Transverse colon (tissue), 4 donors: ENCODE measurements around the gene PRAC1. TPM values are rescaled to one million over a fixed set of nuclear protein-coding genes. Genes with fewer than 3 reads are reported as not detected.

Experiments used
- DNase-seq: peaks from one replicate; pipeline ENCODE4 v3.0.0-alpha.2; 2019
- H3K27ac ChIP-seq, 4 donors: fragments of 200-600 bp; sonication (generic); 2 replicates each; pipeline ENCODE4 v1.5.1; 2016 to 2018; ENCODE audit warnings: inconsistent platforms in 4 of 4
- H3K27me3 ChIP-seq: fragments of 200-600 bp; sonication (generic); 2 replicates; pipeline ENCODE4 v1.5.1; 2017; ENCODE audit warnings: inconsistent platforms
- H3K36me3 ChIP-seq, 4 donors: fragments of 200-600 bp; sonication (generic); 2 replicates each; pipeline ENCODE4 v1.5.1; 2017 to 2019; ENCODE audit warnings: inconsistent platforms in 4 of 4
- H3K4me1 ChIP-seq, 4 donors: fragments of 200-600 bp; sonication (generic); 2 replicates each; pipeline ENCODE4 v1.5.1; 2017 to 2020; ENCODE audit warnings: inconsistent platforms in 4 of 4
- H3K4me3 ChIP-seq, 4 donors: fragments of 200-600 bp; sonication (generic); 1 replicate in 1 of 4; 2 replicates in 3 of 4; pipeline versions ENCODE4 v1.5.1 to v1.6.1; 2017 to 2019; ENCODE audit warnings: inconsistent platforms in 4 of 4
- H3K9me3 ChIP-seq, 2 donors: fragments of 200-600 bp; sonication (generic); 2 replicates each; pipeline ENCODE4 v1.5.1; 2017 to 2019; ENCODE audit warnings: inconsistent platforms in 2 of 2
- CTCF ChIP-seq, 5 experiments: fragments of 200-600 bp in 3 of 5; fragments of 450-650 bp in 2 of 5; sonication (generic) in 3 of 5; IDR thresholded peaks; 1 replicate in 2 of 5; 2 replicates in 3 of 5; pipeline ENCODE4 v1.5.1; 2016 to 2017; ENCODE audit warnings: antibody characterized with exemption in 5 of 5, inconsistent platforms in 3 of 5, mild to moderate bottlenecking in 2 of 5, moderate library complexity in 1 of 5
- EP300 ChIP-seq: sonication (generic); formaldehyde crosslinking; IDR thresholded peaks from one replicate; pipeline ENCODE4 v1.6.1; 2017; ENCODE audit warnings: antibody characterized with exemption, low read depth
- POLR2A ChIP-seq: fragments of 450-650 bp; IDR thresholded peaks from one replicate; pipeline ENCODE4 v1.6.1; 2016; ENCODE audit warnings: antibody characterized with exemption, mild to moderate bottlenecking, moderate library complexity
- POLR2AphosphoS5 ChIP-seq, 3 donors: sonication (generic); formaldehyde crosslinking; IDR thresholded peaks; one replicate each; pipeline ENCODE4 v1.6.1; 2016; ENCODE audit warnings: antibody characterized with exemption in 3 of 3
- whole genome bisulfite sequencing, 2 donors: methylation state at CpG; one replicate each; pipeline ENCODE4 v1.1.5; 2018; ENCODE audit warnings: low coverage in 1 of 2; 5-methylcytosine and 5-hydroxymethylcytosine counted together
- in situ Hi-C, 4 donors: fragments of 200-750 bp; cut with MboI; loops; one replicate each; pipeline versions ENCODE4 v1.15.0 to v1.15.1; 2017; ENCODE audit warnings: low sequenced_read_pairs in 3 of 4, low pct_ligation_motif_present in 1 of 4, low pct_unique_long_range_greater_than_20kb in 1 of 4
- intact Hi-C: fragments of 100-400 bp; cut with DNase I; formaldehyde crosslinking; loops from one replicate; pipeline ENCODE4 v1.15.1; 2023; ENCODE audit warnings: low total_unique reads
- total RNA-seq, 4 donors: library from RNA; depleted of rRNA; stranded (reverse); fragments of >200 nt; gene quantifications; one replicate each; pipeline ENCODE4 v1.1.0, GENCODE V29; 2016

PRAC1 gene
- total RNA-seq, 4 donors from 2014 or later = 4.4 TPM; not detected in 3

DNA sequence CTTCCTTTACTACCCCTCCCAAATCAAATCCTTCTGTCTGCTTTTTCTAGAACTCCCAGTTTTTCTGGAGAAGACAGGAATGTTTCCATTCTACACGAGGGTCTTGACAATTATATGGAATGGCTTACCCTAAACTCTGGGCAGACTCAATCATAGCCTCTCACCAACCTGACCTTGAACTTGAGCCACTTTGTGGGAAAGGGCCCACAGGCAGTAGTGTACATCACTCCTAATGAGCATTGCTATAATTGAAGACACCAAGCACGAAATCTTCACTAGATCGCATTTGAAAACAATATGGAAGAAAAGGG lies 7.9 kb upstream of the PRAC1 start:
- Histone ChIP-seq H3K36me3 (no peaks in the 10 kb centered on the region), H3K4me3 (no peak overlapping the region), H3K9me3 (no peaks in the 10 kb centered on the region), H3K4me1 (peaks cover 6 to 31% (median 26%) of the 10 kb centered on the region in 4 donors), H3K27me3 (peaks cover 100% of the 10 kb centered on the region), H3K27ac (no peak overlapping the region)
- TF ChIP-seq POLR2AphosphoS5 (IDR thresholded peaks at IDR 0.05) (no peak), CTCF (IDR thresholded peaks at IDR 0.05) (no peak), EP300 (no peak), POLR2A (no peak)
- intact Hi-C loops = no loop called here
- in situ Hi-C loops = loop anchor here in 3 of 4 donors (10.0 kb wide), 2 partner anchors 55 to 65 kb away; no protein-coding TSS in a partner anchor
- WGBS, 2 donors = 49 to 61% methylated on average over 2 to 3 of the region's 3 CpGs
- no peak for DNase-seq

GRCh38 chr17:48729335-48730239 lies 7.3 kb upstream of the PRAC1 start:
- WGBS, 2 donors = 15 to 21% methylated on average over 5 to 19 of the region's 19 CpGs
- in situ Hi-C loops (loop anchor here in 3 of 4 donors (10.0 kb wide), 2 partner anchors 55 to 65 kb away; no protein-coding TSS in a partner anchor), intact Hi-C loops (loop anchor here (10.0 kb wide), 2 partner anchors 145 to 275 kb away; no protein-coding TSS in a partner anchor)
- DNase-seq = no peak
- peaks cover 100% of the 10 kb centered on the region for H3K27me3 ChIP-seq
- no peaks in the 10 kb centered on the region for H3K36me3 ChIP-seq
- H3K4me3 ChIP-seq = peak overlapping the region in 2 of 4 donors; percentile 51 to 56
- TF ChIP-seq POLR2A = no peak
- TF ChIP-seq EP300 = no peak
- TF ChIP-seq CTCF (IDR thresholded peaks at IDR 0.05) = no peak
- TF ChIP-seq POLR2AphosphoS5 (IDR thresholded peaks at IDR 0.05) = no peak
- peak overlapping the region in 2 of 4 donors; percentile 70 to 86 for H3K27ac ChIP-seq
- peaks cover 12 to 37% (median 32%) of the 10 kb centered on the region in 4 donors for H3K4me1 ChIP-seq
- H3K9me3 ChIP-seq = no peaks in the 10 kb centered on the region

- DNase-seq = peak; percentile 73
- TF ChIP-seq POLR2A = peak; percentile 54
- TF ChIP-seq EP300 = no peak
- Histone ChIP-seq H3K9me3 (no peaks in the 10 kb centered on the region), H3K4me1 (peaks cover 12 to 45% (median 42%) of the 10 kb centered on the region in 4 donors), H3K4me3 (peak within 1 kb of the TSS in 3 of 4 donors; percentile 15 to 56 (median 51)), H3K27ac (peak within 1 kb of the TSS in 3 of 4 donors; percentile 10 to 86 (median 70)), H3K36me3 (no peaks in the 10 kb centered on the region), H3K27me3 (peaks cover 100% of the 10 kb centered on the region)
- intact Hi-C loops = loop anchor here (10.0 kb wide), 2 partner anchors 146 to 276 kb away; no protein-coding TSS in a partner anchor
- 0 to 8% methylated on average over 11 to 55 of the region's 55 CpGs for WGBS, 2 donors
- in situ Hi-C loops = no loop called here
These were observed 6.2 kb upstream of the PRAC1 start, which contains the start of gene HOXB13 for GRCh38 chr17:48728232-48729231. HOXB13 (minus strand) TSS chr17:48728750; CDS start chr17:48728593, 157 bp downstream.

DNA sequence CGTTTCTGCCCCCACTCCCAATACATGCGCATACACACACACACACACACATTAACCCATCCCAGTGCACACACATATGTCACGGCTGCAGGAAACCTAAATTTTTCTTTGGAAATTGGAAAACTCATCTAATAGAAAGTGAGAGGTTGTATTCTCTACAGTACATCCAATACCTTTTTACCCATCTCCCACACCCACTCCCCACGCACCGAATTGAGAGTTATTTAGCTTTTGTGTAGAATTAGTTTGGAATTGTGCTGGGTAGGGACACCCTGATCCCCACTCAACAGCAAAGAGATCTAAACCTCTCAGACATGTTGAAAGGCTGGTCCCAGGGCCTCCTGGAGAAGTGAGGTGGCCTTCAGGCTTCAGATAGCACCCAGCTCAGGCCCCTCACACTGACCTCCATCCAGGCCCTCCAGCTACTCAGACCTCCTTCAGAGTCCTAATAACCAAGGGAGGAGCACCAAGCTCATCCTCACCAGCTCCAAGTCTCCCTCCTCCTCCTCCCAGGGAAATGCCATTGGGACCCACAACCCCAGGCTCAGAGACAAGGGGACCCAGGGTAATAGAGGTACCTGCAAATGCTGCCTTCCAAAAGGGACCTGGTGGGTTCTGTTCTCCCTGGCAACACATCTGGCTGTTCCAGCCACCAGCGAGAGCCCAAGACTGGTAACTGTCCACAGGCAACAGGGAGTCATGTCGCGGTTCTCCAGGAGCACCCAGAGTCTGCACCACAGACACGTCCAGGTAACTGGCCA lies 5.3 kb upstream of the PRAC1 start:
- peaks cover 12 to 48% (median 41%) of the 10 kb centered on the region in 4 donors for H3K4me1 ChIP-seq
- H3K36me3 ChIP-seq = no peaks in the 10 kb centered on the region
- DNase-seq = no peak
- in situ Hi-C loops (no loop called here), intact Hi-C loops (loop anchor here (1.0 to 10.0 kb wide), 3 partner anchors 62 to 277 kb away; no protein-coding TSS in a partner anchor)
- WGBS, 2 donors = 22 to 39% methylated on average over 5 to 9 of the region's 9 CpGs
- H3K9me3 ChIP-seq = no peaks in the 10 kb centered on the region
- peaks cover 100% of the 10 kb centered on the region for H3K27me3 ChIP-seq
- H3K27ac ChIP-seq = peak overlapping the region in 2 of 4 donors; percentile 70 to 86
- TF ChIP-seq CTCF (IDR thresholded peaks at IDR 0.05) = no peak
- TF ChIP-seq EP300 = no peak
- TF ChIP-seq POLR2A = no peak
- TF ChIP-seq POLR2AphosphoS5 (IDR thresholded peaks at IDR 0.05) = no peak
- peak overlapping the region in 2 of 4 donors; percentile 51 to 56 for H3K4me3 ChIP-seq
